B cell (primary cell): Measurements from ENCODE around the gene TMEM247.

ENCODE experiments used
- CTCF ChIP-seq: fragments of 200-600 bp; IDR thresholded peaks from one replicate; pipeline ENCODE4 v1.8.0; 2022; ENCODE audit warnings: antibody characterized with exemption, mild to moderate bottlenecking
- EZH2 ChIP-seq: IDR thresholded peaks from 2 replicates; pipeline ENCODE4 v1.6.1; 2012; ENCODE audit warnings: borderline replicate concordance, low read depth, mild to moderate bottlenecking, moderate library complexity, low read length; ENCODE audit not compliant: insufficient read depth, poor library complexity, severe bottlenecking

- TF ChIP-seq CTCF (no peak), EZH2 (no peak)
These were observed 31.3 kb downstream of the TMEM247 start for GRCh38 chr2:46510598-46511177.
